Suppressor macrophage (primary cell): Measurements from ENCODE around the gene RGS4.

Experiments
- DNase-seq, 4 experiments: peaks; one replicate each; pipeline ENCODE4 v3.0.0-alpha.2; 2020 to 2022
- total RNA-seq, 17 experiments: gene quantifications; one replicate each; lab custom pipeline; 2026; ENCODE audit warnings: mixed read lengths in 6 of 17, inconsistent platforms in 3 of 17; lab: John Stamatoyannopoulos, UW

The RGS4 gene
- total RNA-seq: 0 to 2.6 (median 0) reads per million in 17 experiments

DNA sequence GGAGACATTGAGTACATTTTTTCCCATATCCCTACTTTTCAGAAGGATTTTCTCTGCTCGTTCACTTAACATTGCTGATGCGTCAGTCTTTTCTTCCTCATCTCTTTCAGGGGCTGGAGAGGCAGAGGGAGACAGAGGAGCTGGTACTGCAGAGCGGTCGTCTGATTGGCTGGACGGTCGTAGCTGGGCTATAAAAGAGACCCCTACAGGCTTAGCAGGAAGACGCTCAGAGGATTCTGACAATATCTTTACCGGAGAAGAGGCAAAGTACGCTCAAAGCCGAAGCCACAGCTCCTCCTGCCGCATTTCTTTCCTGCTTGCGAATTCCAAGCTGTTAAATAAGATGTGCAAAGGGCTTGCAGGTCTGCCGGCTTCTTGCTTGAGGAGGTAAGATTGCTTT, at the start of gene RGS4:
Gene RGS4 (plus strand): TSS at position 220 of the 400 bp plus-strand sequence. CDS start 124 bp downstream, at position 344.
- no peak for DNase-seq

DNA sequence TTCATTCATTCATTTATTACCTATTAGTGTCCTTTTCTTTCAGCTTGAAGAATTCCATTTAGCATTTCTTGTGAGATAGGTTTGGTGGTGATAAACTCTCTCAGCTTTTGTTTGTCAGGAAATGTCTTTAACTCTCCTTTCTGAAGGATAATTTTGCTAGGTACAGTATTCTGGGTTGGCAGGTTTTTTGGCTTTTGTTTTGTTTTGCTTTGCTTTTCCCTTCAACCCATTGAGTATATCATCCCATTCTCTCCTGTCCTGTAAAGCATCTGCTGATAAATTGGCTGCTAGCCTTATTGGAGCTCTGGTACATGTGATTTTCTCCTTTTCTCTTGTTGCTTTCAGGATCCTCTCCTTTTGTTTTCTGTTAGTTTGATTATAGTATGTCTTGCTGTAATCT, 47.0 kb upstream of the RGS4 start:
- no peak for DNase-seq

DNA sequence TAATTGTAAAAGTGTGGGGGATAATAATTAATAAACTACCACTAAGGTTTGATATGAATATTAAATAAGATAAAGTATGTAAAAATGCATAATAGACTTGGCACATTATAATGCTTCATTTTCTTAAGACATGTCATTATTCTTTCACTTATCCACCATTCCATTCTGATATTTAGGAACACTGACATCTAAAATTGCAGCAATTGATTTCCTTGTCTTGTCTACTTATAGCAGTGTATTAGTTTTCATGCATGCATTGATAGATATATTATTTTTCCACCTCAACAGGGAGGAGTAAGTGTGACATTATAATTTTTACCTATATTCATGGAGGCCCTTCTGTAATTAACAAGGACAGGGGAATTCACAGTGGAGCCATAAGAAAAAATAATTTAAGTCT, 41.6 kb upstream of the RGS4 start:
- no peak for DNase-seq

DNA sequence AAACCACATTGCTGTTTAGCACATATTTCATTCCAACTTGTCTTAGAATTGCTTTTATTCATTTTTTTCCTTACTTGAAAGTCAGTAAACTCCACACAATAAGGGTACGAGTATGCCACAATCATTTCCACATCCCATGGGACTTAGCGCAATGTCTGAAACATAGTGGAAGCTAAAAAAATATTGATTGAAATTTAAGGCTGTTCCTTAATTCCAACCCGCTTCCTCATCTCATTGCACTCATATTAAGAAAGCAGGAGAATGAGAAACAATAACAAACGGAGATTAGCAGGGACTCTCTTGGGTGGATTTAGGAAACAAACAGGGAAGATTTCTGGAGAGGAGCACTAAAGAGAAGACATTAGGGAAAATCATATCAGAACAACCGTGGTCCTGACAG, 39.3 kb upstream of the RGS4 start:
- no peak for DNase-seq

DNA sequence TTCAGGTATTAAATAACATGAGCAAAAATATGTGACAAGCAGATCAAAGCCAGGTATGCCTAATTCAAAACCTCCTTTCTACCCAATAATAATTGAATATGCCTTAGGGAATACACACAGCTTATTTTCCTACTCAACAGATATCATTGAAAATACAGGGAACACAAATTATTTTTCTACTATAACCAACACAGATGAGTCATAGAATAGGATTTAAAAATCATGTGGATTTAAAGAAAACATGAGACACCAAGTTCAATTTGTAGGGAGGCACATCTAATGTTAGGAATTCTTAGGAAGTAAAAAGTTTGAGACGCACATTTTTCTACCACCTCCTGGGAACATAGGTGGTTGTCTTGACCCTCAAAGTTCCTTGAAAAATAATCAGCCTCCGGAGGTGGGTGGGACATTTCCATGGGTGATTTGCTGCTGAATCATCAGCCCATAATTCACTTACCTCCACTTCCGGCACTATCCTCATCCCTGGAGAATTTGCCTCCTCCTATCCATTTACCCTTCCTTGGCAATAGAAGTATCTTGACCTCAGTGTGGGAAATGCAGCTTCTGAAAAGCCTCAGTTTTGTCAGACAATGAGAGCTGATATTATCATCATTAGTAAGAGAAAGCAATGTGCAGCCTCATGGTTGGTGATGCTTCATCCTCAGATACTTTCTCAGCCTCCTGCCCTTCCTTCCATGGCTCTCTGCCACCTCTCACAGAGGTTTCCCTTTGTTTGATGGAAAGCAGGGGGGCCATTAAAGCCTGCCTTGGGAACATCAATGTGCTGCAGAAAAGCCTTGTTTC, 33.5 kb upstream of the RGS4 start:
- DNase-seq: no peak

DNA sequence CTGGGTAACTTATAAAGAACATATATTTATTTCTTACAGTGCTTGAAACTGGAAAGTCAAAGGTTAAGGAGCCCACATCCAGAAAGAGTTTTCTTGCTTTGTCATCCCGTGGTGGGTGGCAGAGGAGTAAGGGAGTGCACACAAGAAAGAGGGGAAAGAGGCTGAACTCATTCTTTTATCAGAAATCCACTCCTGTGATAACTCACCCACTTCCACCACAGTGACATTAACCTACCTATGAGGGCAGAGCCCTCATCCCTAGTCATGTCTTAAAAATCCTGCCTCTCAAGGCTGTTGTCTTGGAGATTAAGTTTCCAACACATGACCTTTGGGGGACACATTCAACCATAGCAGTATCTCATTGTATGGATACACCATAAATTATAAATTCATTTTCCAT, 32.5 kb upstream of the RGS4 start:
- DNase-seq: no peak

DNA sequence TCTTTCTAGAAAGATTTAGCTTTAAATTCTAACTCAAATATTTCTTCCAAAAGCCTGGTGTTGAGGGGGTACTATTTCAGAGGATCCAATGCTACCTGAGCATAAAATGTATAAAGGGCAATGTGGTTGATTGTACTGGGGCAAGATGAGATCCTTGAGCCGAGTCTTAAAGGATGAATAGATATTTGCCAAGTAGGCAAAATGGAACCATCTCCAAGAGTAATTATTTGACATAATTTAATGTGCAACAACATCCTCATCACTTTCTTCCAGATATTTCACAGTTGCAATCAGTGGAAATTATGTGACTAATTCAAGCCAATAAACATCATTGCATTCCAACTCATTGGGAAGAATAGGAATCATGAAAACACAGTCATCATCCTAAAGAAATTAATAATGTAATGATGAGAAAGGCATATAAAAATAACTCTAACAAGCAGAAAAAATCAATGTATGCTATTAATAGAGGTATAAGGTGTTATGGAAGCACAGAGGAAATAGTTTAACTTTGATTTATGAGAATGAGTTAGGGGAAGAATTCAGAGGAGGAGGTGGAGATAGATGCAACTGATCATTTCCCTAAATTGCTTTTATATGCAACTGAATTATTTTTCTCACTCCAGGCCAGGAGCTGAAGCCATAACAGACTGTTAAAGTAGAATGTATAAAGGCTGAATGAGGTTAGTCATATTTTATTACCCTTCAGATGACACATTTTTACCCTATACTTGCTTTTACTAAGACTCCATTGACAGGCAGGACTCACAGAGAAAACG, 30.0 kb upstream of the RGS4 start:
- DNase-seq: no peak

DNA sequence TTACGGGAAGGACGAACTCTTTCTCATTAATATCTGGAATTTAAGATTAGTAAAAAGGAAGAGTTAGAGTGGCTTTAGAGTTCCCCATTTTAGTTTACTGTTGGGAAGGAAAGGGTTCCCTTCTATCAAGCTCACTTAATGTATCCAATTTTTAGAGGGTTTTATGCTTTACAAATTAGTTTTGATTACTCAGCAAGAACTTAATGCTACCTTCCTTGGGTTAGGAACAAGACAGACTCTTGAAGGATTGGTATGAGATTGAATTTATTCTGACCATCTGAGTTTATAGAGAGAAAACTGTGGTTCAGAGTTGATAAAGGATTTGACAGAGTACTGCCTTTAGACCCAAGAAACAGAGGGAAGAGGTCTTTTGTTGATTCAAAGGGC, 29.5 kb upstream of the RGS4 start:
- no peak for DNase-seq

DNA sequence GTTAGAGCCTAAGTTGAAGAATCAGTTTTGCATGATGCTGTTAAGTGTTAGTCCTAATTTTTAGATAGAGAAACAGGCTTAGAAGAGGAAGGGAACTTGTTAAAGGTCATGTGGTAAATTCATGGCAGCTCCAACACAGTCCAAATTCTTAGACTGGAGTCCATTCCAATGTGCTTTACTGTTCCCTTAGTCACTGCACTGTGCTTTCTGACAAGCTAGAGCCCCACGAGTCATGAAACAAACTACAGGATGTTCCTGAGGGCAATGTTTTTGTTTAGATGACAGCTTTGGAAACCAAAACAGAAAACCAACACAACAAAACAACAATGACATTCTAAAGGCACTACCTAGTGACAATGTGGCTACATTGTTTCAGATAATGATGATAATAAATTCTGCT, 23.1 kb upstream of the RGS4 start:
- DNase-seq: no peak

DNA sequence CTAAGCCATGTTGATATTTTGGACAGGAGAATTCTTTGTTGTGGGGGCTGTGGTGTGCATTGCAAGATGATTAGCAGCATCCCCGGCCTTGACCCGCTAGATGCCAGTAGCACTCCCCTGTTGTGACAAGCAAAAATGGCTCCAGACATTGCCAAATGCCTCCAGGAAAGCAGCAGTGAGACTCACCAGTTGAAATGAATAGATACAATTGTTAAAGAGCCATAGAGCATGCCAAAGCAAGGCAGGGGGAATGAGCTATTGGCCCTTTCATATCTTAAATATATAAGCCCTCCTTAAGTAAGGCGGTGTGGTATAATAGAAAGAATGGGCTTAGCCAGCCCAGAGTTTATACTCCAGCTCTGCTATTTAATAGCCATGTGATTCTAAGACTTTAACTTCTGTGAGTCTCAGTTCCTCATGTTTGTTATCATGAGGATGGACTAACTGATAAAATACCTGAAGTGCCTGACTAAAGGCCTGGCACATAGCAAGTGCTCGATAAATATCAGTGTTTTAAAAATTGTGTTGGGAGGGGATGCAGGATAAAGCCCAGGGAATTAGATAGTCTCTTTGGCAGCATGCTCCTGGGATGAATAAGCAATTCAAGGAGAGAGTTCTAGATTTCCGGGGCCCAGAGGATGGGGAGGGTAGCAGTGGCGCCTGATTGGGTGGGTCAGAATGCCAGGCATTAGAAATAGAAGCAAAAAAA, 21.1 kb upstream of the RGS4 start:
- DNase-seq: no peak

DNA sequence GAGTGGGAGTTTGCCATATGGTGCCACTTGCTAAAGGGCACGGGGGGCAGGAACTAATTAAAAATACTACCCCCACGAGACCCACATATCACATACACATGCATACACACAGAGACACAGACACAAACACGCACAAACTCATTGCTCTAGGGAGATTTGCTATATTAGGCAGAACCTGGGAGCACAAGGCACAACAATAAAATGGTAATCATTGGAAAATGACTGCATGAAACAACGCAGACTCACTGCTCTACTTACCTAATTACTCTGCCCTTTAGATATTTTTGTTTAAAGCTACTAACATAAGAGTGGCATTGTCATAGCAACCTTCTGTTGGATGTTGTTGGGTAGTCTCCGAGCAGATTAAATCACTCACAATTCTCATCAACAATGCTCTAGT, 20.3 kb upstream of the RGS4 start:
- DNase-seq: no peak

DNA sequence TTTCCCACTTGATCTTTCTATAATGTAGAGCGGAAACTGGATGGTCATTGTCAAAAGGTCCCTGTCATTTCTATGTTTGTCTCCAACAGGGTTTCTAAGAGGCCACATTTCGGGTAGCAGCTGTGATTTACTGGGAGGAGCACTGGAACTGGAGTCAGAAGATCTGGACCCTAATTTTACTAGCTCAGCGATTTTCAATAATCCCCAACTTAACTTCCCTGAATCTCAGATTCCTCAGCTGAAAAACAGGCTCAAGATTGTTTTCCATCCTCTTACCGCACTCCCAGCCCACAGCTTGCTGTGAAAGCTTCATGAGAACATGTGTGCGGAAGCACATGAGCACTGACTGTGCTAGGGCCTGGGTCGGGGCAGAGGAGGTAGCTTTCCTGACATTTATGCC, 19.9 kb upstream of the RGS4 start:
- no peak for DNase-seq

DNA sequence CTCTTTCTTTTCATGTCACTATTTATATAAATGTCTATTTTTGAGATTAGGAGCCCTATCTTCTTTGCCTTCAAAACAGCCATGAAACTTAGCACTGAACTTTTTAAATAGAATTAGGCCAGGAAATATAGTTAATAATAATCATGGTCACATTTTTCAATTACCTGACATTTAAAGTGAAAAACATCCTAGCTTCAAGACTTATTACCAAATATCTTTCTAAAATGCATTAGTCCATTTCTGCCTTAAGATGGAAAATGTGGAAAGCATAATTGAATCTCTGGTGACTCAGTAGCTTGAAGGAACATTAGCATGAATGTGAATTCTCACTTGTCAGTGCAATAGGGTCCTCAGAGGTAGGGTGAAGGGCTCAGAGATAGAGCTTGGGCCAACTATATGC, 18.7 kb upstream of the RGS4 start:
- no peak for DNase-seq

DNA sequence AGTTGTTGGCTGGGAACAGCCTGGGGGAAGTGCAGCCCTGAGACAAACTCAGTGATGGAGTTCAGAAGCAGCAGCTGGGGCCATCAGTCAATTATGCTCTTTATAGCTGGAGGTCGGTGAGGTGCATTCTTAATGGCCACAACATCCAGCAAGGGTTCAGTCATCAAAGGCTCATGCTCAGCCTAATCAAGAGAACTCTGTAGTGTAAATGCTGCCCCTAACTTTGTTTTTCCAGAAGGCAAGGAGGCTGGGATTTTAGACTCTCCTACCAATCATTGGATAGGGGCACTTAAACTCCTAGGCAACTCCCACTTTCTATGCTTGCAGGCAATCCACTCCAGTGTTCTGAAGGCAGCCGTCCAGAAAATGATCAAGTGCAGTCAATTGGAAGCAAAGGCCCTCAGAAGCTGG, 15.0 kb upstream of the RGS4 start:
- no peak for DNase-seq

DNA sequence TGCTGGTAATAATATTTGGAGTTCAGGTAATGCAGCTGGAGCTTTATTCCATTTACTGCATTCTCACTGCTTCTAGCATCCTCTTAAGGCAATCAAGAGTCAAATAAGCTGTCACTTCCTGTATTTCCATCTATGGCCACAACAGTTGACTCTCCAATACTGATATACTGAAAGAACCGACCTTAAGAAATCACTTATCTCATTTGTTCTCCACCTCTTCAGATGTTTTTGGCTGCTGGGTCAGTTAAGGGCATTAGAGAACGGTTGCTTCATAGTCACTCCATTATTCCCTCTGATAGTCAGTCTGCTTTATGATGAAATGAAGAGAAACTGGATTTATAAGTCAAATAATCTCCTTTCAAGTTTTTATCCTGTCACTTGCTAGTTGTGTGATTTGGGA, 14.2 kb upstream of the RGS4 start:
- no peak for DNase-seq

DNA sequence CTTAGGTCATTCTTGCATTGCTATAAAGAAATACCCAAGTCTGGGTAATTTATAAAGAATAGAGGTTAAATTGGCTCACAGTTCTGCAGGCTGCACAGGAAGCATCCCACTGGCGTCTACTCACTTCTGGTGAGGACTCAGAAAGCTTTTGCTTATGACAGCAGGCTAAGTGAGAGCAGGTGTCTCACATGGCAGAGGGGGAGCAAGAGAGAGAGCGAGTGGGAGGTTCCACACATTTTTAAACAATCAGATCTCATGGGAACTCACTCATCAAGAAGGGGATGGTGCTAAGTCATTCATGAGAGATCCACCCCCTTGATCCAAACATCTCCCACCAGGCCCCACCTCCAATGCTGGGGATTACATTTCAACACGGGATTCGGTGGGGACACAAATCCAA, 13.6 kb upstream of the RGS4 start:
- DNase-seq: no peak

DNA sequence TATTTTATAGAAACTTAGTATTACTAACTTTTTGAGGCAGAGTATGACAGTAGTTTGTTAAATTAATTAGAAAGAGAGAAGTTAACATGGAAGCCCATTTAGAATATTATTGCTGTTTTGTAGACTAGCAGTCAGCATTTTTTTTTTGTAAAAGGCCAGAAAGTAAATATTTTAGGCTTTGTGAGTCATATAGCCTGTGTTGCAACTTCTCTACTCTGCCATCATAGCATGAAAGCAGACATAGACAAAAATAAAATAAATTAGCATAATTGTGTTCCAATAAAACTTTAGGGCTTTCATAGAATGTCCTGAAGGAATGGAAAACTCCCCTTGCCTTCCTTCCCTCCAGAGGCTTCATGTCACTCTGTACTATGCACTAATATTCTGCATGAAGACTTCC, 12.3 kb upstream of the RGS4 start:
- DNase-seq: peak in 2 of 4 experiments; percentile 16 to 27

DNA sequence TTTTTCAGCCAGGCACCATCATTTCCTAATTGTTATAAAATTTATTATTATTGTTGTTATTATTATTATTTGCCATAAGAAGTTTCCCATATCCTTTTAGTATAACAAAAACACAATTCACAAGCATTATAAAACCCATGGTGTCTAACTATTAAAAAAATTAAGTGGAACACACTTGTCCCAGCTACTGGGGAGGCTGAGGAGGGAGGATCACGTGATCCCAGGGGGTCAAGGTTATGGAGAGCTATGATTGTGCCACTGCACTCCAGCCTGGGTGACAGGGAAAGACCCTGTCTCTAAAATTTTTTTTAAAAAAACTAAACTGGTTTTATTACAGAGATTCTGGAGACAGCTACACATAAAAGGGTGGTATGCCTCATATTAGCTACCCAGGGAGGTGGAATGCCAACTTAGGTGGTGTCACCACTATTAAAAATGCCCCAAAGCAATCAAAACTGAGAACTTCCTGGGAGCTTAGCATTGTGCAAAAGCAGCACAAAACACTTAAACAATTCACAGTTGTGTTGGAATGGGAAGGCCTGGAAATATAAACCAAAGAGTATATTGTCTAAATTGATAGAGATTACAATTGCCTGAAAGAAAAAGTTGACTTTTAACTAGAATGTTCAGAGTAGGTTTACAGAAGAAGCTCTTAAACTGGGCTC, 8.7 kb upstream of the RGS4 start:
- DNase-seq: no peak

DNA sequence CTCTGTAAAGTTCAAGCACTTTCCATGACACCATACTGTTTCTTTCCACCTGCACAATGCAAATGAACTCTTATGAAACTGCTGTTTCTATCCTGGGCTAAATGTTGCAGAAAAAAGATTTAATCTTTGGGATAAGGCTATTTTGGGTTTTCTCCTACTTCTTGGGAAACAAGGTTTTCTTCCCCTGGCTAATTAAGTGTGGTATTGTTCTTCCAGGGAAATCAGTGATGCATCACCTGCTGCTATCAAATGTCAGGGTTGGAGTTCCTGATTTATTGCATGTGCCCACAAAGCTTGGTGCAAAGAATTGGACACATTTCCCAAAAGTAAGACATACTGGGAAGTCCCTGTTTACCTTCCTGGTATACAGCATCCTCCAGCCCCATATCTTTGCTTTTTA, 6.0 kb upstream of the RGS4 start:
- DNase-seq: no peak

DNA sequence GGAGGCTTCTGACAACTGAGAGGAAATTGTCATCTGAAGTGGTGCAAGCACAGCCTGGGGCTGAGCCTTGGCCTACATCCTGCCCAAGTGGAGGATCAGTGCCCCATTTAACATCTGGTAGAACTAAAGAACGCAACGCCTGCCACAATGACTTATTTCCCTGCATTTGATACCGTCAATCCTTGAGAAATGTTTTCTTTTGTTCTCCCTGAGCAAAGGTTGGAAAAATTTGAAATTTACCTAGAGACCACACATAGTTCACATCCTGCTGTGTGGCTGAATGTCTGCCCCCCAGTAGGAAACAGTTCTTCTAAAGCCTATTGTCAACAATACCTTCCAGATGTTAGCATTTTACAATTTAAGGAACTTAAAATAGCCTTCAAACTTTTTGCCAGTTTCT, 5.6 kb upstream of the RGS4 start:
- DNase-seq: no peak

DNA sequence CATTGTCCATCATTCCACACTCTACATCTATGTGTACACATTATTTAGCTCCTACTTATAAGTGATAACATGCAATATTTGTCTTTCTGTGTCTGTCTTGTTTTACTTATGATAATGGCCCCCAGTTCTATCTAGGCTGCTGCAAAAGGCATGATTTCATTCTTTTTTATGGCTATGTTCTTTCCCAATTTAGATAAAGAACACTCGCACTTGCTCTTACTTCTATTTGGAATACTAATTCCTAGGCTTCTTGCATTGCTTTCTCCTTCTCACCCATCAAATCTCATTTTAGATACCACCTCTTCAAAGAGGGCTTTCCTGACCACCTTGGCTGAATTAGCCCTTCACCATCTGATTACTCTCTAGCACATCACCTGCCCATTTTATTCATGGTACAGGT, 3.0 kb upstream of the RGS4 start:
- DNase-seq: no peak

DNA sequence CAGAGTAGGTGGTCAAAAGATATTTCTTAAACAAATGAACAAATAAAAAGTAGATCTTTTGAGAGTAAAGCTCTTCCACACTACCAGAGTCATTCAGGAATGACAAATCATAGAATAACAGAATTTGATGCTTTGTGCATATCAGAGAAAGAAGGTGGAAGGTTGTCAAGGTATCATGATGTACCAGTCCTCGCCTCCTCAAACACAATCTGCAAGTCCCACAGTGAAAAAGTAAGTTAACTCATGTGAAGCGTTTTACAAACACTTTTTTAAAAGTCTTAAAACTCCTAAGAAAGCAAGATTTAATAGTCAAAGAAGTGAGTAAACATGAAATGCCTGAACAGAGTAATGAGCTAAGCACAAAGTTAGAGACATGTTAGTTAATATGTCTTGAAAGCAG, 2.5 kb upstream of the RGS4 start:
- no peak for DNase-seq

DNA sequence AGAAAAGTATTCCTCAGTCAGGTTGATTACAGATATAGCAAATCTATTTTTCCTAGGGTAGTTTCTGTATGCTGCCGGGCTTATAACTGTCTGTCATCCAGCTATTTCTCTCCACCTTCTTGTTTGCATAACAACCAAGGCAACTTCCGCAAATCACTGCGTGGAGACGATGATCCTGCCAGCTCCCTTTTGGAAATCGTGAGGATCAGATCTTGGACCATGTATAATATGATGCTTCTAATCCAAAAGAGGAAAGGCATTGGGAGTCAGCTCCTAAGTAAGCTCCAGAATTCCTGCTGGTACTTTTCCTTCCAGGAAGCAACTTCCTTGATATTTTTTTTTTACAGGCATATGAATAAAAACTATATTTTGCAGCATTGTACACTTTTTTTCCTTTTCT, 445 bp upstream of the RGS4 start:
- peak in 1 of 4 experiments; percentile 10 for DNase-seq
